SHP77 treated with DMSO at 0.1 percent for 48 hours (cell line): ENCODE results near the gene GRK4.
A peak's percentile ranks its signal among the peaks of the same experiment; 100 is the strongest.

Experiments
- DNase-seq: peaks from one replicate; lab custom pipeline; 2025; lab: John Stamatoyannopoulos, UW

Gene GRK4

DNA sequence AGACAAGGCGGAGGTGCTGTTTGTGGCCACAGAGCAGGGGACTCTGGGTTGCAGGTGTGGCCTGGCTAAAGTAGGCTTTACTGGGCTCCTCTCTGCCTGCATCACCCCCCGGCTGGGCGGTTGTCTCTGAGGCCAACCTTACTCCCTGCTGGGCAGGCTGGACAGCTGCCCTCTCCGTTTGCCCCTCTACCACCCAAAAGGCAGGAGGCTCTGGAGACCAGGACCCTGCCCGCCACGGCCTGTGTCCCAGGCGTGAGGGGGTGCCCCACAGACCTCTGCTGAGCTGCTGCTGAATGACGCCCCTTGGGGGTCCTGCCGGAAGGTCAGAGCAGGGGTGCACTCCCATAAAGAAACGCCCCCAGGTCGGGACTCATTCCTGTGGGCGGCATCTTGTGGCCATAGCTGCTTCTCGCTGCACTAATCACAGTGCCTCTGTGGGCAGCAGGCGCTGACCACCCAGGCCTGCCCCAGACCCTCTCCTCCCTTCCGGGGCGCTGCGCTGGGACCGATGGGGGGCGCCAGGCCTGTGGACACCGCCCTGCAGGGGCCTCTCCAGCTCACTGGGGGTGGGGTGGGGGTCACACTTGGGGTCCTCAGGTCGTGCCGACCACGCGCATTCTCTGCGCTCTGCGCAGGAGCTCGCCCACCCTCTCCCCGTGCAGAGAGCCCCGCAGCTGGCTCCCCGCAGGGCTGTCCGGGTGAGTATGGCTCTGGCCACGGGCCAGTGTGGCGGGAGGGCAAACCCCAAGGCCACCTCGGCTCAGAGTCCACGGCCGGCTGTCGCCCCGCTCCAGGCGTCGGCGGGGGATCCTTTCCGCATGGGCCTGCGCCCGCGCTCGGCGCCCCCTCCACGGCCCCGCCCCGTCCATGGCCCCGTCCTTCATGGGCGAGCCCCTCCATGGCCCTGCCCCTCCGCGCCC, 110.0 kb downstream of the GRK4 start:
- no peak for DNase-seq

DNA sequence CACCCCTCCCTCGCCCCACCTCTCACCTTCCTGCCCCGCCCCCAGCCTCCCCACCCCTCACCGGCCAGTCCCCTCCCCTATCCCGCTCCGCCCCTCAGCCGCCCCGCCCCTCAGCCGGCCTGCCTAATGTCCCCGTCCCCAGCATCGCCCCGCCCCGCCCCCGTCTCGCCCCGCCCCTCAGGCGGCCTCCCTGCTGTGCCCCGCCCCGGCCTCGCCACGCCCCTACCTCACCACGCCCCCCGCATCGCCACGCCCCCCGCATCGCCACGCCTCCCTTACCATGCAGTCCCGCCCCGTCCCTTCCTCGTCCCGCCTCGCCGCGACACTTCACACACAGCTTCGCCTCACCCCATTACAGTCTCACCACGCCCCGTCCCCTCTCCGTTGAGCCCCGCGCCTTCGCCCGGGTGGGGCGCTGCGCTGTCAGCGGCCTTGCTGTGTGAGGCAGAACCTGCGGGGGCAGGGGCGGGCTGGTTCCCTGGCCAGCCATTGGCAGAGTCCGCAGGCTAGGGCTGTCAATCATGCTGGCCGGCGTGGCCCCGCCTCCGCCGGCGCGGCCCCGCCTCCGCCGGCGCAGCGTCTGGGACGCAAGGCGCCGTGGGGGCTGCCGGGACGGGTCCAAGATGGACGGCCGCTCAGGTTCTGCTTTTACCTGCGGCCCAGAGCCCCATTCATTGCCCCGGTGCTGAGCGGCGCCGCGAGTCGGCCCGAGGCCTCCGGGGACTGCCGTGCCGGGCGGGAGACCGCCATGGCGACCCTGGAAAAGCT, 110.9 kb downstream of the GRK4 start, which contains the start of the genes HTT and HTT-AS:
Gene HTT, plus strand, starts transcription at position 604 of the 768 bp plus-strand sequence. Its CDS starts 145 bp downstream, at position 749.
Gene HTT-AS, minus strand, starts transcription at position 461 of the 768 bp plus-strand sequence.
- peak; percentile 5 for DNase-seq

DNA sequence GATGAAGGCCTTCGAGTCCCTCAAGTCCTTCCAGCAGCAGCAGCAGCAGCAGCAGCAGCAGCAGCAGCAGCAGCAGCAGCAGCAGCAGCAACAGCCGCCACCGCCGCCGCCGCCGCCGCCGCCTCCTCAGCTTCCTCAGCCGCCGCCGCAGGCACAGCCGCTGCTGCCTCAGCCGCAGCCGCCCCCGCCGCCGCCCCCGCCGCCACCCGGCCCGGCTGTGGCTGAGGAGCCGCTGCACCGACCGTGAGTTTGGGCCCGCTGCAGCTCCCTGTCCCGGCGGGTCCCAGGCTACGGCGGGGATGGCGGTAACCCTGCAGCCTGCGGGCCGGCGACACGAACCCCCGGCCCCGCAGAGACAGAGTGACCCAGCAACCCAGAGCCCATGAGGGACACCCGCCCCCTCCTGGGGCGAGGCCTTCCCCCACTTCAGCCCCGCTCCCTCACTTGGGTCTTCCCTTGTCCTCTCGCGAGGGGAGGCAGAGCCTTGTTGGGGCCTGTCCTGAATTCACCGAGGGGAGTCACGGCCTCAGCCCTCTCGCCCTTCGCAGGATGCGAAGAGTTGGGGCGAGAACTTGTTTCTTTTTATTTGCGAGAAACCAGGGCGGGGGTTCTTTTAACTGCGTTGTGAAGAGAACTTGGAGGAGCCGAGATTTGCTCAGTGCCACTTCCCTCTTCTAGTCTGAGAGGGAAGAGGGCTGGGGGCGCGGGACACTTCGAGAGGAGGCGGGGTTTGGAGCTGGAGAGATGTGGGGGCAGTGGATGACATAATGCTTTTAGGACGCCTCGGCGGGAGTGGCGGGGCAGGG, 111.7 kb downstream of the GRK4 start:
- DNase-seq = no peak

DNA sequence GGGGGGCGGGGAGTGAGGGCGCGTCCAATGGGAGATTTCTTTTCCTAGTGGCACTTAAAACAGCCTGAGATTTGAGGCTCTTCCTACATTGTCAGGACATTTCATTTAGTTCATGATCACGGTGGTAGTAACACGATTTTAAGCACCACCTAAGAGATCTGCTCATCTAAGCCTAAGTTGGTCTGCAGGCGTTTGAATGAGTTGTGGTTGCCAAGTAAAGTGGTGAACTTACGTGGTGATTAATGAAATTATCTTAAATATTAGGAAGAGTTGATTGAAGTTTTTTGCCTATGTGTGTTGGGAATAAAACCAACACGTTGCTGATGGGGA, 112.2 kb downstream of the GRK4 start:
- no peak for DNase-seq

DNA sequence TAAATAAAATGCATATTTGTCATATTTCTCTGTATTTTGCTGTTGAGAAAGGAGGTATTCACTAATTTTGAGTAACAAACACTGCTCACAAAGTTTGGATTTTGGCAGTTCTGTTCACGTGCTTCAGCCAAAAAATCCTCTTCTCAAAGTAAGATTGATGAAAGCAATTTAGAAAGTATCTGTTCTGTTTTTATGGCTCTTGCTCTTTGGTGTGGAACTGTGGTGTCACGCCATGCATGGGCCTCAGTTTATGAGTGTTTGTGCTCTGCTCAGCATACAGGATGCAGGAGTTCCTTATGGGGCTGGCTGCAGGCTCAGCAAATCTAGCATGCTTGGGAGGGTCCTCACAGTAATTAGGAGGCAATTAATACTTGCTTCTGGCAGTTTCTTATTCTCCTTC, 114.4 kb downstream of the GRK4 start:
- DNase-seq = no peak

DNA sequence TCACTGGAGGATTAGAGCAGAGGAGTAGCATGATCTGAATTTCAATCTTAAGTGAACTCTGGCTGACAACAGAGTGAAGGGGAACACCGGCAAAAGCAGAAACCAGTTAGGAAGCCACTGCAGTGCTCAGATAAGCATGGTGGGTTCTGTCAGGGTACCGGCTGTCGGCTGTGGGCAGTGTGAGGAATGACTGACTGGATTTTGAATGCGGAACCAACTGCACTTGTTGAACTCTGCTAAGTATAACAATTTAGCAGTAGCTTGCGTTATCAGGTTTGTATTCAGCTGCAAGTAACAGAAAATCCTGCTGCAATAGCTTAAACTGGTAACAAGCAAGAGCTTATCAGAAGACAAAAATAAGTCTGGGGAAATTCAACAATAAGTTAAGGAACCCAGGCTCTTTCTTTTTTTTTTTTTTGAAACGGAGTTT, 116.3 kb downstream of the GRK4 start:
- no peak for DNase-seq

DNA sequence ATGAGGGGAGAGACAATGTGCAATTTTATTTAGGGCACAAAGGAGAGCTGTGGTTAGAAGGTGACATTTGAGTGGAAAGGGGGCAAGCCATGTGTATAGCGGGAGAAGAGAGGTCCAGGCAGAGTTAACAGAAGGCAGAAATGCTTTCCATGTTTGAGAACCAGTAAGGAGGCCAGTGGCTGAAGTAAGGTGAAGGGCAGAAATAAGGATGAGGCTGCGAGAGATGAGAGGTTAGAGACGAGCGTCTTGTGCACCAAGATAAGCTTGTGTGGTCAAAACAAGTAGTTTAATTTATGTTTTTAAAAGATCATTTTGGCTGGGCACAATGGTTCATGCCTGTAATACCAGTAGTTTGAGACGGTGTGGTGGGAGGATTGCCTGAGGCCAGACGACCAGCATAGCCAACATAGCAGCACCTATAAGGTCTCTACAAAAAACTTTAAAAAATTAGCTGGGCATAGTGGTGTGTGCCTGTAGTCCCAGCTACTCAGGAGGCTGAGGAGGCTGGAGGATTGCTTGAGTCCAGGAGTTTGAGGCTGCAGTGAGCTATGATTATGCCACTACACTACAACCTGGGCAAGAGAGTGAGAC, 119.6 kb downstream of the GRK4 start:
- DNase-seq = no peak

DNA sequence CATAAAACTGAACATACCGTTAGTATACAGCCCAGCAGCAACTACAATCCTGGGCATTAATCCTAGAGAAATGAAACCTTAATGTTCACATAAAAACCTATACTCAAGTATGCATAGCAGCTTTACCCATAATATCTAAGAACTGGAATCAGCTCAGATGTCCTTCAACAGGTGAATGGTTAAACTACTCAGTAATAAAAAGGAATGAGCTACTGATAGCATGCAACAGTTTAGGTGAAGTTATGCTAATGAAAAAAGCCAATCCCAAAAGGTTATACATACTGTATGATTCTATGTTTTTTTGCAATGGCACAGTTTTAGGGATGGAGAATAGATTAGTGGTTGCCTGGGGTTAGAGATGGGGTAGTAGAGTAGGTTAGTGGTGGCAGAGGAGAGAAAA, 120.4 kb downstream of the GRK4 start:
- no peak for DNase-seq

DNA sequence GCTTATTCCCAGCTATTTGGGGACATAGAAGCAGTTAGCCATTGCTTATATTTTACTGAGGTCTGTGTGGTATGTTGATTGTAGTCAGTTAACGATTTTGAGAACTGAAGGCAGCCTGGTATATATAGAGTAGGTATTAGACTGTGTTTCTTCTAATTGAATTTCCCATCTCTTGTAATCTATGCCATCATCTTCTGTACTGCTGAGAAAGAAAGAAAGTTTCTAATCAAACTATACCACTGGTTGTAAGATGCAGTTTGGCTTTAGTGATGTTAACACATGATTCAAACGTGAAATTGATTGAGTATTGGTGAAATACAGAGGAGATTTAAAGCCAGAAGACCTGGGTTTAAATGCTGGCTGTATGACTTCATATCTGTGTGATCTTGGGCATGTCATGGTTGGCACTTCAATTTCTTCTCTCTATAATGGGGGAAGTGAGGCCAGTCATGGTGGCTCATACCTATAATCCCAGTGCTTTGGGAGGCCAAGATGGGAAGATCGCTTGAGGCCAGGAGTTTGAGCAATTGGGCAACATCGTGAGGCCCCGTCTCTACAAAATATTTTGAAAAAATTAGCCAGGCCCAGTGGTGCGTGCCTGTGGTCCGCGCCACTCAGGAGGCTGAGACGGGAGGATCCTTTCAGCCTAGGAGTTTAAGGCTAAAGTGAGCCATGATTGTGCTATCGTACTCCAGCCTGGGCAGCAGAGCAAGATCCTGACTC, 122.7 kb downstream of the GRK4 start:
- DNase-seq = no peak

DNA sequence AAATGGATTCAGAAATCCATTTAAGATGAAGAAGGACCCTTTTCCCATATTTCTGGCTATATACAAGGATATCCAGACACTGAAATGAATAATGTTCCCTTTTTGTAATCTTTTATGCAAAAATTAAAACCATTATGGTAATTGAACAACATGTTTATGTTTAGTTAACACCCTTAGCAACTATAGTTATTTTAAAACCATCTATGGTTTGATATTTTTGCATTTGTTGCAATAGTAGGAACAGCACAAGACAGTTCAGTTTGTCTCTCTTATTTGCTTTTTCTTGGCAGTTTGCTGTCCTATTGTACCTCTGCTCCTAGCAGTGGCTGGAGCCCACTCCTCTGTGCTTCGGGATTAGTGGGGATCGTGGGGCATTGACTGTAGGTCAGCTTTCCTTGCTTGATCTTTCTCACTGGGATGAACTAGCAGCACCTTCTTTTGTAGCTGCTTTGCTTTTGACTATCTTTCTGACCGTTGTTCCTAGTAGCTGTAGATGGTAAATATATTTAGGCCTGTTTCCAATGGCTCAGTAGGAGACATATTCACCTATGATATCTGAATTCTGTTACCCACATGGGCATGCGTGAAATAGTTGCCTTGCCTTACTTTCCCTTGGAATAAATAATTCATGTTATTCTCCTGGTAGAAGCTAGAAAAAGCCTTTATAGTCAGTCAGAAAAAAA, 123.9 kb downstream of the GRK4 start:
- DNase-seq = no peak
